CD14-positive monocyte (primary cell): ENCODE measurements around the gene DEAF1. TPM values are rescaled to one million over a fixed set of nuclear protein-coding genes. Genes with fewer than 3 reads are reported as not detected.

Experiments used
- DNase-seq, 3 donors: peaks; one replicate each; pipeline ENCODE4 v3.0.0-alpha.2; 2011 to 2022
- H2AFZ ChIP-seq: 2 replicates; pipeline ENCODE4 v1.6.0; 2012; ENCODE audit warnings: mild to moderate bottlenecking, low read depth, low read length, inconsistent platforms; ENCODE audit not compliant: insufficient read depth, poor library complexity, severe bottlenecking
- H3K27ac ChIP-seq, 2 donors: 1 replicate in 1 of 2; 2 replicates in 1 of 2; pipeline ENCODE4 v1.5.1; 2012 to 2013; ENCODE audit warnings: low read length in 2 of 2, control low read depth in 1 of 2, inconsistent platforms in 1 of 2, low read depth in 1 of 2, mild to moderate bottlenecking in 1 of 2
- H3K27me3 ChIP-seq, 2 donors: one replicate each; pipeline versions ENCODE4 v1.6.0 to v1.6.1; 2011 to 2013; ENCODE audit warnings: low read length in 2 of 2; ENCODE audit not compliant: control insufficient read depth in 2 of 2, insufficient read depth in 2 of 2
- H3K36me3 ChIP-seq, 2 donors: replicated peaks in 1 of 2; 1 replicate in 1 of 2; 2 replicates in 1 of 2; pipeline versions ENCODE4 v1.5.1 to v1.6.1; 2012 to 2013; ENCODE audit warnings: low read length in 2 of 2, control low read depth in 1 of 2, inconsistent platforms in 1 of 2, mild to moderate bottlenecking in 1 of 2; ENCODE audit not compliant: insufficient read depth in 2 of 2, control insufficient read depth in 1 of 2
- H3K4me1 ChIP-seq, 2 donors: 1 replicate in 1 of 2; 2 replicates in 1 of 2; pipeline versions ENCODE4 v1.5.1 to v1.6.1; 2012 to 2013; ENCODE audit warnings: low read length in 2 of 2, control low read depth in 1 of 2, inconsistent platforms in 1 of 2, mild to moderate bottlenecking in 1 of 2, moderate library complexity in 1 of 2; ENCODE audit not compliant: insufficient read depth in 2 of 2, control insufficient read depth in 1 of 2
- H3K4me2 ChIP-seq: replicated peaks from 2 replicates; pipeline ENCODE3; 2012; ENCODE audit warnings: low read length, moderate library complexity, mild to moderate bottlenecking; ENCODE audit not compliant: poor library complexity, severe bottlenecking; ENCODE audit errors: extremely low read depth
- H3K4me3 ChIP-seq, 3 experiments: fragments of 200-600 bp in 1 of 3; sonication (generic) in 1 of 3; replicated peaks in 1 of 3; 1 replicate in 2 of 3; 2 replicates in 1 of 3; pipeline ENCODE4 v1.5.1; 2011 to 2013; ENCODE audit warnings: low read length in 3 of 3, mild to moderate bottlenecking in 3 of 3, control low read depth in 2 of 3, low read depth in 2 of 3, inconsistent platforms in 1 of 3, moderate library complexity in 1 of 3
- H3K79me2 ChIP-seq: 2 replicates; pipeline ENCODE4 v1.6.0; 2012; ENCODE audit warnings: mild to moderate bottlenecking, control low read depth, inconsistent platforms, low read length, moderate library complexity; ENCODE audit not compliant: insufficient read depth
- H3K9ac ChIP-seq: 2 replicates; pipeline ENCODE4 v1.6.0; 2017; ENCODE audit warnings: low read length, mild to moderate bottlenecking; ENCODE audit not compliant: insufficient read depth, poor library complexity, severe bottlenecking
- H3K9me3 ChIP-seq, 2 donors: replicated peaks in 1 of 2; 1 replicate in 1 of 2; 2 replicates in 1 of 2; pipeline versions ENCODE4 v1.5.1 to v1.6.1; 2012 to 2013; ENCODE audit warnings: low read length in 2 of 2, control low read depth in 1 of 2; ENCODE audit not compliant: control insufficient read depth in 1 of 2, insufficient read depth in 1 of 2
- H4K20me1 ChIP-seq: 2 replicates; pipeline ENCODE4 v1.6.0; 2012; ENCODE audit warnings: mild to moderate bottlenecking, low read length, control low read depth, moderate library complexity; ENCODE audit not compliant: insufficient read depth
- H3K27ac Mint-ChIP-seq, 7 donors: one replicate each; pipeline ENCODE4 v1.8.0; 2020; ENCODE audit warnings: mild to moderate bottlenecking in 7 of 7, mixed read lengths in 7 of 7, moderate library complexity in 6 of 7, inconsistent platforms in 2 of 7
- H3K27me3 Mint-ChIP-seq, 3 donors: one replicate each; pipeline ENCODE4 v1.8.0; 2021 to 2022; ENCODE audit warnings: low read depth in 3 of 3, mild to moderate bottlenecking in 3 of 3, mixed read lengths in 3 of 3, moderate library complexity in 3 of 3, inconsistent platforms in 1 of 3
- H3K36me3 Mint-ChIP-seq, 2 donors: one replicate each; pipeline ENCODE4 v1.8.0; 2020; ENCODE audit warnings: mixed read lengths in 2 of 2, inconsistent platforms in 1 of 2, mild to moderate bottlenecking in 1 of 2
- H3K4me1 Mint-ChIP-seq: one replicate; pipeline ENCODE4 v1.8.0; 2020; ENCODE audit warnings: mild to moderate bottlenecking, mixed read lengths
- H3K4me3 Mint-ChIP-seq, 2 donors: one replicate each; pipeline ENCODE4 v1.8.0; 2020; ENCODE audit warnings: mild to moderate bottlenecking in 2 of 2, mixed read lengths in 2 of 2, moderate library complexity in 1 of 2
- H3K9me3 Mint-ChIP-seq, 7 donors: one replicate each; pipeline ENCODE4 v1.8.0; 2020 to 2022; ENCODE audit warnings: mixed read lengths in 7 of 7, mild to moderate bottlenecking in 6 of 7, moderate library complexity in 6 of 7, inconsistent platforms in 2 of 7
- CTCF ChIP-seq: fragments of 200-600 bp; IDR thresholded peaks from one replicate; pipeline ENCODE4 v1.8.0; 2022; ENCODE audit warnings: antibody characterized with exemption, mild to moderate bottlenecking
- WGBS: methylation state at CpG from one replicate; pipeline ENCODE4 v1.1.5; 2013; ENCODE audit warnings: missing lambda C conversion rate; ENCODE audit not compliant: insufficient coverage; 5-methylcytosine and 5-hydroxymethylcytosine counted together
- intact Hi-C, 2 donors: fragments of 100-400 bp; cut with micrococcal nuclease; formaldehyde crosslinking; loops; one replicate each; pipeline versions ENCODE4 v1.15.0 to v1.15.1; 2023
- polyA plus RNA-seq, 3 donors: library from polyadenylated mRNA; depleted of rRNA in 1 of 3; unstranded in 2 of 3; stranded (reverse) in 1 of 3; fragments of 300-500 nt in 2 of 3; fragments of >200 nt in 1 of 3; fragmentation: Illumina TruSeq in 2 of 3; gene quantifications; 1 replicate in 2 of 3; 2 replicates in 1 of 3; pipeline ENCODE4 v1.2.3, GENCODE V29; 2012 to 2021

The DEAF1 gene
- polyA plus RNA-seq, 3 donors = 18.0 to 22.3 (median 22.2) TPM

DNA sequence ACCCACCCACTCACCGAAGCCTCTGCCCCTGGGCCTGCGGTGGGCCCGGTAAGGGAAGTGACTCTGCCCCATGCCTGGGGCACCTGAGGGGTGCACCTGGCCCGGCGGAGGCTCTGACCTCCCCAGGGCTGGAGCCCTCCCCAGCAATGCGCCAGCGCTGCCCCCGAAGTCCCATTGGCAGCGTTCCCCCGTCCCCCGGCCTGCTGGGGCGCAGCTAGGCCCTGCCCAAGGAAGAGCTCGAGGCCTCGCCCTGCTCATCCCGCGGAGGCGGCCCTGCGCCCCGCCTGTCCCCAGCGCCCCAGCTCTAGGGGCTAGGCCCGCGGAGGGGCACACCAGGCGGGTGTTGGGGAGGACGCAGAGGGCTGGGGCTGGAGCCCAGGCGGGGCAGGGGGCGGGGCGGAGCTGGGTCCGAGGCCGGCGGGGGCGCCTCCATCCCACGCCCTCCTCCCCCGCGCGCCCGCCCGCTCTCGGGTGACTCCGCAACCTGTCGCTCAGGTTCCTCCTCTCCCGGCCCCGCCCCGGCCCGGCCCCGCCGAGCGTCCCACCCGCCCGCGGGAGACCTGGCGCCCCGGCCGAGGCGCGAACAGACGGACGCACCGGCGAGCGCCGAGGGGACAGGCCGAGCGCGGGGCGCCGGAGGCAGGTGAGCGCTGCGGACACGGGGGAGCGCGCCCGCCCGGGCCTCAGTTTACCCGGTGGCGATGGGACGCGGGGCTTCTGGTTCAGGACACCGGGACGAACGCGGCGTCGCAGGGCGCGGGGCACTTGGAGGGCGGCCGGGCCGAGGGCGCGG lies 10.8 kb upstream of the DEAF1 start, which contains the start of gene EPS8L2:
TSS of gene EPS8L2 (plus strand) at position 586 of the 793 bp plus-strand sequence. CDS start 3,177 bp downstream, outside the sequence.
- no peak for TF ChIP-seq CTCF
- H2AFZ ChIP-seq = no peak within 1 kb of the TSS
- no peak for DNase-seq
- intact Hi-C loops = no loop called here
- peaks cover 14 to 31% of the 10 kb centered on the region in 2 donors for H3K4me1 ChIP-seq
- peaks cover 0 to 2% (median 1%) of the 10 kb centered on the region in 7 donors for H3K9me3 Mint-ChIP-seq
- no peaks in the 10 kb centered on the region for H3K79me2 ChIP-seq
- H4K20me1 ChIP-seq = peaks cover 22% of the 10 kb centered on the region
- H3K36me3 Mint-ChIP-seq = peaks cover 20 to 33% of the 10 kb centered on the region in 2 donors
- peaks cover 0 to 3% of the 10 kb centered on the region in 2 donors for H3K9me3 ChIP-seq
- H3K9ac ChIP-seq = no peak within 1 kb of the TSS
- H3K27ac Mint-ChIP-seq = no peak within 1 kb of the TSS
- H3K4me2 ChIP-seq = peak within 1 kb of the TSS; percentile 1
- 7% methylated on average over 75 of the region's 90 CpGs for WGBS
- peaks cover 6 to 22% of the 10 kb centered on the region in 2 donors for H3K36me3 ChIP-seq
- peaks cover 18% of the 10 kb centered on the region for H3K4me1 Mint-ChIP-seq
- H3K4me3 Mint-ChIP-seq = peak within 1 kb of the TSS in 1 of 2 donors; percentile 67
- no peak within 1 kb of the TSS for H3K4me3 ChIP-seq
- H3K27me3 Mint-ChIP-seq = peaks cover 30 to 53% (median 37%) of the 10 kb centered on the region in 3 donors
- no peak within 1 kb of the TSS for H3K27ac ChIP-seq
- H3K27me3 ChIP-seq = peaks cover 8 to 51% of the 10 kb centered on the region in 2 donors

- Histone ChIP-seq H3K36me3 (peaks cover 7 to 31% of the 10 kb centered on the region in 2 donors), H2AFZ (no peak overlapping the region), H3K79me2 (peaks cover under 1% of the 10 kb centered on the region), H4K20me1 (peaks cover 22% of the 10 kb centered on the region), H3K4me1 (peaks cover 14 to 33% of the 10 kb centered on the region in 2 donors), H3K27me3 (peaks cover 8 to 43% of the 10 kb centered on the region in 2 donors), H3K4me3 (no peak overlapping the region), H3K4me2 (no peak overlapping the region), H3K9me3 (peaks cover 0 to 3% of the 10 kb centered on the region in 2 donors), H3K9ac (no peak overlapping the region), H3K27ac (no peak overlapping the region)
- H3K4me3 Mint-ChIP-seq = peak overlapping the region in 1 of 2 donors; percentile 67
- intact Hi-C loops = no loop called here
- H3K4me1 Mint-ChIP-seq = peaks cover 14% of the 10 kb centered on the region
- 86% methylated on average over 21 of the region's 27 CpGs for WGBS
- H3K9me3 Mint-ChIP-seq = peaks cover 0 to 2% (median 0%) of the 10 kb centered on the region in 7 donors
- DNase-seq = peak in 1 of 3 donors; percentile 2
- TF ChIP-seq CTCF = no peak
- peaks cover 22 to 44% (median 33%) of the 10 kb centered on the region in 3 donors for H3K27me3 Mint-ChIP-seq
- H3K36me3 Mint-ChIP-seq = peaks cover 27 to 41% of the 10 kb centered on the region in 2 donors
- no peak overlapping the region for H3K27ac Mint-ChIP-seq
Observed at GRCh38 chr11:704781-705645, 10.0 kb upstream of the DEAF1 start.
